Lower leg skin (tissue), 4 donors: Measurements from ENCODE around the gene FBXO8. TPM values are rescaled to one million over a fixed set of nuclear protein-coding genes. Genes with fewer than 3 reads are reported as not detected.

Experiments used
- DNase-seq, 2 donors: peaks; one replicate each; pipeline ENCODE4 v3.0.0-alpha.2; 2019; ENCODE audit warnings: low spot score in 2 of 2
- H3K4me3 ChIP-seq: fragments of 200-600 bp; sonication (generic); 2 replicates; pipeline ENCODE4 v1.5.1; 2017; ENCODE audit warnings: mild to moderate bottlenecking, low read depth; ENCODE audit not compliant: poor library complexity, severe bottlenecking
- CTCF ChIP-seq, 3 donors: fragments of 450-650 bp; IDR thresholded peaks; one replicate each; pipeline ENCODE4 v1.5.1; 2016; ENCODE audit warnings: antibody characterized with exemption in 3 of 3, mild to moderate bottlenecking in 3 of 3, moderate library complexity in 2 of 3
- POLR2A ChIP-seq, 2 donors: fragments of 450-650 bp; IDR thresholded peaks; one replicate each; pipeline ENCODE4 v1.6.1; 2016 to 2017; ENCODE audit warnings: antibody characterized with exemption in 2 of 2, mild to moderate bottlenecking in 1 of 2, moderate library complexity in 1 of 2
- WGBS, 2 donors: methylation state at CpG; one replicate each; pipeline ENCODE4 v1.1.5; 2018; 5-methylcytosine and 5-hydroxymethylcytosine counted together
- intact Hi-C: fragments of 100-400 bp; cut with DNase I; formaldehyde crosslinking; loops from one replicate; pipeline ENCODE4 v1.15.0; 2023; ENCODE audit warnings: low total_unique reads
- total RNA-seq, 4 donors: library from RNA; depleted of rRNA; stranded (reverse); fragments of >200 nt; gene quantifications; one replicate each; pipeline ENCODE4 v1.1.0, GENCODE V29; 2016

Gene FBXO8
- total RNA-seq, 4 donors from 2014 or later, result 35.6 to 58.3 (median 47.2) TPM

GRCh38 chr4:174259580-174259979, 23.9 kb downstream of the FBXO8 start:
- H3K4me3 ChIP-seq, result no peak overlapping the region
- TF ChIP-seq POLR2A (IDR thresholded peaks at IDR 0.05) (no peak), CTCF (IDR thresholded peaks at IDR 0.05) (no peak)
- no peak for DNase-seq
- intact Hi-C loops, result no loop called here

GRCh38 chr4:174256277-174256713, 27.2 kb downstream of the FBXO8 start:
- DNase-seq, result no peak

GRCh38 chr4:174255786-174256185, 27.7 kb downstream of the FBXO8 start:
- TF ChIP-seq POLR2A (IDR thresholded peaks at IDR 0.05) (no peak), CTCF (IDR thresholded peaks at IDR 0.05) (no peak)
- no peak for DNase-seq
- intact Hi-C loops, result no loop called here
- WGBS, 2 donors, result 82 to 90% methylated on average over 5 of the region's 5 CpGs
- no peak overlapping the region for H3K4me3 ChIP-seq

More at GRCh38 chr4:174256277-174256713, 27.2 kb downstream of the FBXO8 start:
- no peak overlapping the region for H3K4me3 ChIP-seq
- no peak for TF ChIP-seq POLR2A (IDR thresholded peaks at IDR 0.05)
- TF ChIP-seq CTCF (IDR thresholded peaks at IDR 0.05), result no peak
- WGBS, 2 donors, result 86 to 88% methylated on average over 1 of the region's 1 CpG
- intact Hi-C loops, result no loop called here

- no peak overlapping the region for H3K4me3 ChIP-seq
- WGBS, 2 donors, result 94 to 97% methylated on average over 1 of the region's 1 CpG
- intact Hi-C loops, result no loop called here
- TF ChIP-seq CTCF (IDR thresholded peaks at IDR 0.05), result no peak
- TF ChIP-seq POLR2A (IDR thresholded peaks at IDR 0.05), result no peak
- DNase-seq, result no peak
Measured at GRCh38 chr4:174255374-174255773, 28.1 kb downstream of the FBXO8 start.

GRCh38 chr4:174254613-174255012, 28.9 kb downstream of the FBXO8 start:
- 89% methylated on average over 1 of the region's 1 CpG for WGBS, 2 donors
- intact Hi-C loops, result no loop called here
- DNase-seq, result no peak
- no peak for TF ChIP-seq POLR2A (IDR thresholded peaks at IDR 0.05)
- TF ChIP-seq CTCF (IDR thresholded peaks at IDR 0.05), result no peak
- no peak overlapping the region for H3K4me3 ChIP-seq

GRCh38 chr4:174252412-174252811, 31.1 kb downstream of the FBXO8 start:
- intact Hi-C loops, result no loop called here
- no peak for DNase-seq

More at GRCh38 chr4:174252412-174252811, 31.1 kb downstream of the FBXO8 start:
- 56 to 79% methylated on average over 2 of the region's 2 CpGs for WGBS, 2 donors
- H3K4me3 ChIP-seq, result no peak overlapping the region
- TF ChIP-seq CTCF (IDR thresholded peaks at IDR 0.05) (no peak), POLR2A (IDR thresholded peaks at IDR 0.05) (no peak)
